ENCODE results near the gene ZNF146. TPM values are rescaled to one million over a fixed set of nuclear protein-coding genes. Genes with fewer than 3 reads are reported as not detected.

ZNF146 gene
- total and polyA plus RNA-seq, 2 of the 8 experiments (the other 6 are each of a cell fraction or from before 2014, with no cell fraction given): 27.0 to 161 TPM

DNA sequence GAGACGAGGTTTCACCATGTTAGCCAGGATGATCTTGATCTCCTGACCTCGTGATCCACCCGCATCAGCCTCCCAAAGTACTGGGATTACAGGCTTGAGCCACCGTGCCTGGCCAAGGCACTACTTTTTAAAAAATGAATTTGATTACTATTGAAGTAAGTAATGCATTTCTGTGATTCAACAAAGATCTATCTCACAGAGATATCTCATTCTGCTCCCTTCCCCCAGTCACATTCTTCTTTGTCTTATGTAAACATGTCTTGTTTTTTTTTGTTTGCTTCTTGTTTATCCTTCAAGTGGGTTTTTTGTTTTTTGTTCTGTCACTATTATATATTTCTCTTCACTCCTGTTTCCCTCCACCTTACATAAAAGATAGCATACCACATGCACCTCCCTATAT, 6.6 kb downstream of the ZNF146 start:
- no peak for FAIRE-seq
- CTCF ChIA-PET (ENCODE audit: partially characterized antibody): no interaction called here

More for the DNA sequence above, 6.6 kb downstream of the ZNF146 start:
- no peaks in the 10 kb centered on the region for H3K23me2 ChIP-seq (ENCODE audit: low read depth, low read length)
- DNase-seq (ENCODE audit: low read depth in 1 of 2, low spot score in 2 of 2): no peak
- H2AFZ ChIP-seq (ENCODE audit: low read length): no peak overlapping the region
- no peaks in the 10 kb centered on the region for H3K27me3 ChIP-seq (replicated peaks in 1 of 4; ENCODE audit: control insufficient read depth in 3 of 4, extremely low read depth in 1 of 4, insufficient read depth in 3 of 4, low read length in 3 of 4)
- H3K27ac ChIP-seq (ENCODE audit: low read depth, low read length): no peak overlapping the region
- H4K8ac ChIP-seq (ENCODE audit: extremely low read depth, insufficient read depth, low read length): no peak overlapping the region
- H3K14ac ChIP-seq (ENCODE audit: insufficient read length): no peak overlapping the region
- H3K4ac ChIP-seq (replicated peaks; ENCODE audit: insufficient read length, low read depth, low read length): no peak overlapping the region
- H3K79me2 ChIP-seq (ENCODE audit: control insufficient read depth in 1 of 2, insufficient read depth in 2 of 2, low read length in 2 of 2): peaks cover 37 to 96% of the 10 kb centered on the region in 2 experiments
- no peak overlapping the region for H2BK20ac ChIP-seq (ENCODE audit: low read length)
- no peak overlapping the region for H4K91ac ChIP-seq (replicated peaks; ENCODE audit: insufficient read length, low read length)
- no peak overlapping the region for H3K56ac ChIP-seq (replicated peaks; ENCODE audit: insufficient read length, low read depth, low read length)
- no peak overlapping the region for H3K4me2 ChIP-seq (ENCODE audit: insufficient read depth in 1 of 2, low read depth in 2 of 2, low read length in 2 of 2)
- H2BK15ac ChIP-seq (ENCODE audit: low read length): no peak overlapping the region
- H3K9ac ChIP-seq (replicated peaks in 1 of 4; ENCODE audit: extremely low read depth in 1 of 4, low read depth in 3 of 4, low read length in 3 of 4): no peak overlapping the region
- POLR2A ChIA-PET (ENCODE audit: partially characterized antibody): interaction anchor here (2.5 kb wide), 1 partner anchor 15 kb away, joined by 7 read pairs; no protein-coding TSS in a partner anchor
- no peak overlapping the region for H2BK120ac ChIP-seq (replicated peaks; ENCODE audit: low read depth, low read length)
- H3K23ac ChIP-seq (ENCODE audit: insufficient read length): no peak overlapping the region
- 96% methylated on average over 4 of the region's 4 CpGs; no CpG with 5 or more reads in 1 of the 2 experiments for WGBS, 2 experiments (ENCODE audit: extremely low coverage in 1 of 2, insufficient coverage in 1 of 2, insufficient read length in 1 of 2, insufficient replicate concordance in 2 of 2, low coverage in 1 of 2, low lambda C conversion rate in 2 of 2, missing lambda C conversion rate in 1 of 2)
- H3K4me1 ChIP-seq (replicated peaks in 1 of 4; ENCODE audit: control insufficient read depth in 3 of 4, insufficient read depth in 4 of 4, low read length in 3 of 4): no peaks in the 10 kb centered on the region; a peak in 2 of 7 replicates
- no peaks in the 10 kb centered on the region for H3K9me3 ChIP-seq (ENCODE audit: insufficient read depth in 2 of 2, low read depth in 1 of 2, low read length in 1 of 2)
- H3K79me1 ChIP-seq (ENCODE audit: low read depth, low read length): peaks cover 2% of the 10 kb centered on the region
- H3K4me3 ChIP-seq (ENCODE audit: extremely low read depth in 1 of 4, insufficient read depth in 2 of 4, low read depth in 3 of 4, low read length in 4 of 4): no peak overlapping the region
- H2BK12ac ChIP-seq (ENCODE audit: low read depth, low read length): no peak overlapping the region
- H3K36me3 ChIP-seq (ENCODE audit: control insufficient read depth in 2 of 4, insufficient read depth in 4 of 4, low read length in 3 of 4): peaks cover 7 to 60% (median 20%) of the 10 kb centered on the region in 4 experiments; a peak in 7 of 8 replicates
- no peak overlapping the region for H2AK5ac ChIP-seq (ENCODE audit: low read depth, low read length)
- H4K20me1 ChIP-seq (replicated peaks in 1 of 2; ENCODE audit: control insufficient read depth in 1 of 2, insufficient read depth in 2 of 2, low read length in 2 of 2): peaks cover 0 to 16% of the 10 kb centered on the region in 2 experiments
- no peak overlapping the region for H4K5ac ChIP-seq (ENCODE audit: insufficient read length, low read depth, low read length)
- H2BK5ac ChIP-seq (ENCODE audit: low read depth, low read length): no peak overlapping the region
- TF ChIP-seq TBP (IDR thresholded peaks at IDR 0.05; ENCODE audit: low read depth, low read length): no peak
- TF ChIP-seq TEAD4 (IDR thresholded peaks at IDR 0.05; ENCODE audit: low read depth, low read length): no peak
- no peak for TF ChIP-seq CTBP2 (IDR thresholded peaks at IDR 0.05; ENCODE audit: borderline replicate concordance, insufficient read depth, insufficient read length, low read length)
- TF ChIP-seq GTF2F1 (IDR thresholded peaks at IDR 0.05; ENCODE audit: borderline replicate concordance, low read depth, low read length): no peak
- TF ChIP-seq GABPA (IDR thresholded peaks at IDR 0.05; ENCODE audit: borderline replicate concordance, insufficient read depth, low read length): no peak
- TF ChIP-seq SAP30 (IDR thresholded peaks at IDR 0.05; ENCODE audit: insufficient read depth, insufficient replicate concordance, low read length): no peak
- no peak for TF ChIP-seq POLR2A (IDR thresholded peaks at IDR 0.05; ENCODE audit: control extremely low read depth in 1 of 2, low read depth in 2 of 2, low read length in 2 of 2)
- no peak for TF ChIP-seq SP1 (IDR thresholded peaks at IDR 0.05; ENCODE audit: low read depth, low read length)
- TF ChIP-seq RFX5 (IDR thresholded peaks at IDR 0.05; ENCODE audit: borderline replicate concordance, low read depth, low read length): no peak
- no peak for TF ChIP-seq JUND (IDR thresholded peaks at IDR 0.05; ENCODE audit: low read length)
- TF ChIP-seq SIRT6 (IDR thresholded peaks at IDR 0.05; ENCODE audit: low read length): no peak
- no peak for TF ChIP-seq BACH1 (IDR thresholded peaks at IDR 0.05; ENCODE audit: low read length)
- no peak overlapping the region for H3K18ac ChIP-seq (ENCODE audit: extremely low read depth, low read length)
